ENCODE results near the gene TMEM181.
"Not testable (repeated sequence)": the region's sequence is repeated elsewhere in the genome, so short reads cannot be mapped to it uniquely, and the experiment has no call there.

Gene TMEM181

GRCh38 chr6:158603261-158604047, 43.6 kb downstream of the TMEM181 start:
- no peak for DNase-seq

GRCh38 chr6:158604048-158604406, 44.1 kb downstream of the TMEM181 start:
- DNase-seq = no peak

GRCh38 chr6:158605266-158605878, 45.5 kb downstream of the TMEM181 start:
- peak in 2 of 4 experiments; percentile 8 to 27 for DNase-seq

- DNase-seq = not testable (repeated sequence)
Measured at GRCh38 chr6:158606011-158606410, 46.1 kb downstream of the TMEM181 start.

GRCh38 chr6:158606935-158607334, 47.0 kb downstream of the TMEM181 start:
- no peak for DNase-seq

- DNase-seq = no peak
Measured at GRCh38 chr6:158607411-158608170, 47.7 kb downstream of the TMEM181 start.

- DNase-seq = no peak
Measured at GRCh38 chr6:158608221-158608620, 48.3 kb downstream of the TMEM181 start.

GRCh38 chr6:158609455-158610155, 49.7 kb downstream of the TMEM181 start:
- no peak for DNase-seq

- no peak for DNase-seq
Measured at GRCh38 chr6:158610319-158610968, 50.6 kb downstream of the TMEM181 start.

- DNase-seq = no peak
Measured at GRCh38 chr6:158611039-158611438, 51.1 kb downstream of the TMEM181 start.

- DNase-seq = no peak
Measured at GRCh38 chr6:158611541-158612370, 51.9 kb downstream of the TMEM181 start.

GRCh38 chr6:158614606-158615005, 54.7 kb downstream of the TMEM181 start:
- not testable (repeated sequence) for DNase-seq

GRCh38 chr6:158618289-158618688, 58.4 kb downstream of the TMEM181 start:
- DNase-seq = not testable (repeated sequence)

GRCh38 chr6:158619922-158620801, 60.3 kb downstream of the TMEM181 start:
- no peak for DNase-seq

GRCh38 chr6:158620963-158621693, 61.2 kb downstream of the TMEM181 start:
- no peak for DNase-seq

GRCh38 chr6:158621694-158622544, 62.0 kb downstream of the TMEM181 start:
- no peak for DNase-seq

GRCh38 chr6:158622545-158623190, 62.8 kb downstream of the TMEM181 start:
- no peak for DNase-seq
